ENCODE measurements around the gene NFIA.
A peak's percentile ranks its signal among the peaks of the same experiment; 100 is the strongest.

Gene NFIA

GRCh38 chr1:61052395-61053225 lies 29.8 kb upstream of the NFIA start:
- Mint-ChIP-seq H3K27me3 (ENCODE audit: low read depth) (peaks cover 52% of the 10 kb centered on the region), H3K9me3 (no peaks in the 10 kb centered on the region), H3K4me3 (peak overlapping the region; percentile 85 to 92 (median 89)), H3K27ac (peak overlapping the region; percentile 88 to 100 (median 98)), H3K4me1 (peaks cover 59% of the 10 kb centered on the region), H3K36me3 (ENCODE audit: low read depth) (no peaks in the 10 kb centered on the region)
- TF ChIP-seq CTCF (IDR thresholded peaks at IDR 0.05; ENCODE audit: unreplicated experiment in 3 of 3), result no peak

GRCh38 chr1:61053226-61053711 lies 29.1 kb upstream of the NFIA start:
- H3K9me3 Mint-ChIP-seq, result no peaks in the 10 kb centered on the region
- no peak for TF ChIP-seq CTCF (IDR thresholded peaks at IDR 0.05; ENCODE audit: unreplicated experiment in 3 of 3)
- no peaks in the 10 kb centered on the region for H3K36me3 Mint-ChIP-seq (ENCODE audit: low read depth)
- peaks cover 57% of the 10 kb centered on the region for H3K27me3 Mint-ChIP-seq (ENCODE audit: low read depth)
- peaks cover 59% of the 10 kb centered on the region for H3K4me1 Mint-ChIP-seq
- H3K27ac Mint-ChIP-seq, result peak overlapping the region; percentile 61 to 100 (median 98)
- peak overlapping the region; percentile 79 to 92 (median 89) for H3K4me3 Mint-ChIP-seq

GRCh38 chr1:61053712-61054600 lies 28.4 kb upstream of the NFIA start:
- H3K9me3 Mint-ChIP-seq, result no peaks in the 10 kb centered on the region
- no peaks in the 10 kb centered on the region for H3K36me3 Mint-ChIP-seq (ENCODE audit: low read depth)
- no peak for TF ChIP-seq CTCF (IDR thresholded peaks at IDR 0.05; ENCODE audit: unreplicated experiment in 3 of 3)
- peaks cover 57% of the 10 kb centered on the region for H3K27me3 Mint-ChIP-seq (ENCODE audit: low read depth)
- H3K4me3 Mint-ChIP-seq, result peak overlapping the region; percentile 79 to 98 (median 89)
- H3K4me1 Mint-ChIP-seq, result peaks cover 64% of the 10 kb centered on the region
- peak overlapping the region; percentile 97 to 100 (median 99) for H3K27ac Mint-ChIP-seq

- Mint-ChIP-seq H3K27ac (peak overlapping the region; percentile 97 to 100 (median 99)), H3K9me3 (no peaks in the 10 kb centered on the region), H3K27me3 (ENCODE audit: low read depth) (peaks cover 57% of the 10 kb centered on the region), H3K4me1 (peaks cover 64% of the 10 kb centered on the region), H3K4me3 (peak overlapping the region; percentile 65 to 98 (median 89)), H3K36me3 (ENCODE audit: low read depth) (no peaks in the 10 kb centered on the region)
- no peak for TF ChIP-seq CTCF (IDR thresholded peaks at IDR 0.05; ENCODE audit: unreplicated experiment in 3 of 3)
Measured at GRCh38 chr1:61054601-61054993, 27.8 kb upstream of the NFIA start.

GRCh38 chr1:61055110-61055614 lies 27.2 kb upstream of the NFIA start:
- H3K9me3 Mint-ChIP-seq, result no peaks in the 10 kb centered on the region
- peaks cover 64% of the 10 kb centered on the region for H3K4me1 Mint-ChIP-seq
- no peak for TF ChIP-seq CTCF (IDR thresholded peaks at IDR 0.05; ENCODE audit: unreplicated experiment in 3 of 3)
- peak overlapping the region; percentile 65 to 98 (median 89) for H3K4me3 Mint-ChIP-seq
- H3K27ac Mint-ChIP-seq, result peak overlapping the region; percentile 97 to 100 (median 99)
- no peaks in the 10 kb centered on the region for H3K36me3 Mint-ChIP-seq (ENCODE audit: low read depth)
- peaks cover 57% of the 10 kb centered on the region for H3K27me3 Mint-ChIP-seq (ENCODE audit: low read depth)

Data from nephron (organoid).